Measurements from ENCODE around the gene NDRG4. TPM values are rescaled to one million over a fixed set of nuclear protein-coding genes. Genes with fewer than 3 reads are reported as not detected.

Gene NDRG4
- total RNA-seq, 1 experiment from 2014 or later = 8.6 TPM

DNA sequence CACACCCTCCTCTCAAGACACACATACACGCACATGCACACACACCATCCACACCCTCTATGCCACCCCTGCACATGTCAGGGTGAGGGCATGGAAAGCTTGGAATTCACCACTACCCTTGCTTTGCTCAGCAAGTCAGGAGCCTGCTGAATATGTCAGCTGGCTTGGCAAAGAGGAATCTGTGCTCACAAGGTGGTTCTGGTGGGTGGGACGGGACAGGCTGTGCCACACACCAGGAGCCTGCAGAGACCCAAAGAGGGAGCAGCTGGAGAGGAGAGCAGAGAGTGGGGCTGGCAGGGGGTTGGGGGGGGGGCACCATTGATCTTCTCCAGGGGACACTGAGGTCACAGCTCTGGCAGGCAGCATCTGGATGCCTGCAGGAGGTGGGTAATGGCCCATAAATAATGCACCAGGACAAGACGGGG lies 48.7 kb upstream of the NDRG4 start:
- H3K4me2 ChIP-seq (ENCODE audit: low read length) = no peak overlapping the region

More for the DNA sequence above, 48.7 kb upstream of the NDRG4 start:
- Histone ChIP-seq H2AFZ (ENCODE audit: low read depth, low read length, poor library complexity, severe bottlenecking) (no peak overlapping the region), H3K27ac (ENCODE audit: low read depth, low read length) (no peak overlapping the region), H3K27me3 (ENCODE audit: insufficient read depth, low read length) (no peaks in the 10 kb centered on the region), H3K9me3 (ENCODE audit: control insufficient read depth in 1 of 2, insufficient read depth in 1 of 2, low read depth in 1 of 2, low read length in 2 of 2) (no peaks in the 10 kb centered on the region), H3K9ac (ENCODE audit: low read length) (no peak overlapping the region), H3K79me2 (ENCODE audit: insufficient read depth, low read length) (no peaks in the 10 kb centered on the region), H4K20me1 (ENCODE audit: insufficient read depth) (no peaks in the 10 kb centered on the region), H3K4me3 (replicated peaks in 1 of 2; ENCODE audit: low read depth in 1 of 2, low read length in 2 of 2) (no peak overlapping the region), H3K36me3 (ENCODE audit: control insufficient read depth in 1 of 2, insufficient read depth in 2 of 2, low read length in 2 of 2) (no peaks in the 10 kb centered on the region), H3K4me1 (ENCODE audit: control insufficient read depth in 1 of 2, insufficient read depth in 2 of 2, low read length in 2 of 2) (peaks cover 0 to 6% of the 10 kb centered on the region in 2 experiments; a peak in 2 of 4 replicates), H3K9me2 (ENCODE audit: insufficient read depth) (no peaks in the 10 kb centered on the region)
- TF ChIP-seq POLR2AphosphoS5 (IDR thresholded peaks at IDR 0.05; ENCODE audit: low read depth, low read length) (no peak), EZH2phosphoT487 (IDR thresholded peaks at IDR 0.05; ENCODE audit: borderline replicate concordance) (no peak), CBX3 (IDR thresholded peaks at IDR 0.05; ENCODE audit: low read depth) (no peak), EZH2 (IDR thresholded peaks at IDR 0.05) (no peak), FOSL1 (IDR thresholded peaks at IDR 0.05; ENCODE audit: low read depth) (no peak), SRF (IDR thresholded peaks at IDR 0.05; ENCODE audit: low read depth) (no peak), CEBPB (IDR thresholded peaks at IDR 0.05; ENCODE audit: low read depth) (no peak), SIN3A (IDR thresholded peaks at IDR 0.05; ENCODE audit: low read depth) (no peak), SP1 (IDR thresholded peaks at IDR 0.05; ENCODE audit: low read depth) (no peak), EGR1 (IDR thresholded peaks at IDR 0.05; ENCODE audit: low read depth) (no peak), TCF7L2 (IDR thresholded peaks at IDR 0.05; ENCODE audit: borderline replicate concordance, extremely low read depth, insufficient read depth, insufficient read length) (no peak)
- TF ChIP-seq, protein P1, sequence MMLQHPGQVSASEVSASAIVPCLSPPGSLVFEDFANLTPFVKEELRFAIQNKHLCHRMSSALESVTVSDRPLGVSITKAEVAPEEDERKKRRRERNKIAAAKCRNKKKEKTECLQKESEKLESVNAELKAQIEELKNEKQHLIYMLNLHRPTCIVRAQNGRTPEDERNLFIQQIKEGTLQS (IDR thresholded peaks at IDR 0.05) = no peak
- TF ChIP-seq, protein P2, sequence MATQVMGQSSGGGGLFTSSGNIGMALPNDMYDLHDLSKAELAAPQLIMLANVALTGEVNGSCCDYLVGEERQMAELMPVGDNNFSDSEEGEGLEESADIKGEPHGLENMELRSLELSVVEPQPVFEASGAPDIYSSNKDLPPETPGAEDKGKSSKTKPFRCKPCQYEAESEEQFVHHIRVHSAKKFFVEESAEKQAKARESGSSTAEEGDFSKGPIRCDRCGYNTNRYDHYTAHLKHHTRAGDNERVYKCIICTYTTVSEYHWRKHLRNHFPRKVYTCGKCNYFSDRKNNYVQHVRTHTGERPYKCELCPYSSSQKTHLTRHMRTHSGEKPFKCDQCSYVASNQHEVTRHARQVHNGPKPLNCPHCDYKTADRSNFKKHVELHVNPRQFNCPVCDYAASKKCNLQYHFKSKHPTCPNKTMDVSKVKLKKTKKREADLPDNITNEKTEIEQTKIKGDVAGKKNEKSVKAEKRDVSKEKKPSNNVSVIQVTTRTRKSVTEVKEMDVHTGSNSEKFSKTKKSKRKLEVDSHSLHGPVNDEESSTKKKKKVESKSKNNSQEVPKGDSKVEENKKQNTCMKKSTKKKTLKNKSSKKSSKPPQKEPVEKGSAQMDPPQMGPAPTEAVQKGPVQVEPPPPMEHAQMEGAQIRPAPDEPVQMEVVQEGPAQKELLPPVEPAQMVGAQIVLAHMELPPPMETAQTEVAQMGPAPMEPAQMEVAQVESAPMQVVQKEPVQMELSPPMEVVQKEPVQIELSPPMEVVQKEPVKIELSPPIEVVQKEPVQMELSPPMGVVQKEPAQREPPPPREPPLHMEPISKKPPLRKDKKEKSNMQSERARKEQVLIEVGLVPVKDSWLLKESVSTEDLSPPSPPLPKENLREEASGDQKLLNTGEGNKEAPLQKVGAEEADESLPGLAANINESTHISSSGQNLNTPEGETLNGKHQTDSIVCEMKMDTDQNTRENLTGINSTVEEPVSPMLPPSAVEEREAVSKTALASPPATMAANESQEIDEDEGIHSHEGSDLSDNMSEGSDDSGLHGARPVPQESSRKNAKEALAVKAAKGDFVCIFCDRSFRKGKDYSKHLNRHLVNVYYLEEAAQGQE (IDR thresholded peaks at IDR 0.05; ENCODE audit: low read depth) = no peak
- TF ChIP-seq, protein P3, sequence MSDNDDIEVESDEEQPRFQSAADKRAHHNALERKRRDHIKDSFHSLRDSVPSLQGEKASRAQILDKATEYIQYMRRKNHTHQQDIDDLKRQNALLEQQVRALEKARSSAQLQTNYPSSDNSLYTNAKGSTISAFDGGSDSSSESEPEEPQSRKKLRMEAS (IDR thresholded peaks at IDR 0.05) = no peak
- ATAC-seq = no peak
- intact Hi-C loops (cut with micrococcal nuclease) = no loop called here
- POLR2A ChIA-PET = no interaction called here
- RAD21 ChIA-PET (ENCODE audit: low non-redundant PET in 1 of 2, low total read pairs in 2 of 2, uncharacterized antibody in 2 of 2, unreplicated experiment in 2 of 2) = no interaction called here
- DNase-seq (ENCODE audit: low read depth, low spot score) = no peak
- CTCF ChIA-PET = no interaction called here
- BruUV-seq (replicated peaks) = no TSS peak

Measured in HCT116 (cell line).